GM21423 (cell line): ENCODE results near the gene DNAI2.

ENCODE experiments used
- ATAC-seq: cut with Tn5 transposase; IDR thresholded peaks from one replicate; pipeline ENCODE4 v1.9.1; 2021; ENCODE audit warnings: mild to moderate bottlenecking, moderate library complexity; ENCODE audit not compliant: unreplicated experiment

DNAI2 gene

GRCh38 chr17:74335529-74336062, 61.6 kb downstream of the DNAI2 start:
- ATAC-seq = no peak

- ATAC-seq = no peak
Observed at GRCh38 chr17:74336307-74336706, 62.3 kb downstream of the DNAI2 start.

- ATAC-seq = no peak
Observed at GRCh38 chr17:74337834-74338500, 63.9 kb downstream of the DNAI2 start.

GRCh38 chr17:74339537-74340195, 65.6 kb downstream of the DNAI2 start:
- ATAC-seq = no peak

GRCh38 chr17:74340470-74341023, 66.5 kb downstream of the DNAI2 start:
- ATAC-seq = no peak

GRCh38 chr17:74342224-74342623, 68.2 kb downstream of the DNAI2 start:
- ATAC-seq = no peak

- ATAC-seq = no peak
Observed at GRCh38 chr17:74343121-74343520, 69.1 kb downstream of the DNAI2 start.

GRCh38 chr17:74343526-74344284, 69.7 kb downstream of the DNAI2 start:
- no peak for ATAC-seq

- no peak for ATAC-seq
Observed at GRCh38 chr17:74344658-74345057, 70.6 kb downstream of the DNAI2 start.

- no peak for ATAC-seq
Observed at GRCh38 chr17:74345433-74346241, 71.6 kb downstream of the DNAI2 start.

- ATAC-seq = no peak
Observed at GRCh38 chr17:74347646-74348045, 73.6 kb downstream of the DNAI2 start.

- no peak for ATAC-seq
Observed at GRCh38 chr17:74349120-74349519, 75.1 kb downstream of the DNAI2 start.

- ATAC-seq = no peak
Observed at GRCh38 chr17:74350486-74350885, 76.5 kb downstream of the DNAI2 start.

- no peak for ATAC-seq
Observed at GRCh38 chr17:74351552-74352210, 77.6 kb downstream of the DNAI2 start.

- ATAC-seq = no peak
Observed at GRCh38 chr17:74353446-74354060, 79.5 kb downstream of the DNAI2 start.

GRCh38 chr17:74354123-74354522, 80.1 kb downstream of the DNAI2 start:
- ATAC-seq = no peak

GRCh38 chr17:74354561-74354960, 80.5 kb downstream of the DNAI2 start:
- ATAC-seq = no peak

- no peak for ATAC-seq
Observed at GRCh38 chr17:74355065-74355464, 81.0 kb downstream of the DNAI2 start.

GRCh38 chr17:74356646-74357465, 82.8 kb downstream of the DNAI2 start:
- no peak for ATAC-seq
